IMR-90 (cell line): ENCODE measurements around the gene LMBR1L. TPM values are rescaled to one million over a fixed set of nuclear protein-coding genes. Genes with fewer than 3 reads are reported as not detected.

Experiments used
- ATAC-seq: fragments of 200-7000 bp; cut with Tn5 transposase; 2 replicates; pipeline ENCODE4 v1.9.1; 2020; ENCODE audit warnings: low read depth, mild to moderate bottlenecking, moderate library complexity
- BruUV-seq: library from RNA; stranded (reverse); fragments of 400-500 nt; replicated peaks from 2 replicates; lab custom pipeline; 2021; lab: Mats Ljungman, UMichigan
- CTCF ChIA-PET: fragments of 300-600 bp; formaldehyde crosslinking; extraction: SDS; loops from one replicate; lab custom pipeline; 2021; ENCODE audit warnings: antibody characterized with exemption; lab: Yijun Ruan, JAX
- POLR2A ChIA-PET: fragments of 300-600 bp; sonication (Branson Sonifier 250); formaldehyde crosslinking; loops from one replicate; lab custom pipeline; 2022; ENCODE audit warnings: antibody characterized with exemption; ENCODE audit not compliant: unreplicated experiment; lab: Charles Lee
- DNase-seq: peaks from one replicate; pipeline ENCODE4 v3.0.0; 2013
- H2AFZ ChIP-seq: replicated peaks from 2 replicates; pipeline ENCODE3; 2013; ENCODE audit warnings: low read length, mild to moderate bottlenecking; ENCODE audit not compliant: poor library complexity
- H2AK5ac ChIP-seq: 2 replicates; pipeline ENCODE4 v1.6.1; 2013; ENCODE audit warnings: low read depth, low read length, inconsistent platforms
- H2AK9ac ChIP-seq: replicated peaks from 2 replicates; pipeline ENCODE3; 2013; ENCODE audit warnings: mild to moderate bottlenecking, low read depth, low read length, moderate library complexity; ENCODE audit not compliant: poor library complexity
- H2BK120ac ChIP-seq: 2 replicates; pipeline ENCODE4 v1.6.1; 2013; ENCODE audit warnings: low read depth, low read length, inconsistent platforms
- H2BK15ac ChIP-seq: 3 replicates; pipeline ENCODE4 v1.6.1; 2013; ENCODE audit warnings: low read depth, low read length, inconsistent platforms
- H2BK20ac ChIP-seq: 2 replicates; pipeline ENCODE4 v1.6.1; 2013; ENCODE audit warnings: low read depth, mild to moderate bottlenecking, inconsistent platforms, low read length, moderate library complexity
- H2BK5ac ChIP-seq: 2 replicates; pipeline ENCODE4 v1.6.1; 2013; ENCODE audit warnings: mild to moderate bottlenecking, low read depth, low read length, inconsistent platforms; ENCODE audit not compliant: poor library complexity, severe bottlenecking
- H3K14ac ChIP-seq: replicated peaks from 2 replicates; pipeline ENCODE4 v1.6.1; 2013; ENCODE audit warnings: low read depth, low read length, inconsistent platforms
- H3K18ac ChIP-seq: 2 replicates; pipeline ENCODE4 v1.6.1; 2013; ENCODE audit warnings: low read depth, low read length, control low read depth
- H3K23ac ChIP-seq: 2 replicates; pipeline ENCODE4 v1.6.1; 2013; ENCODE audit warnings: low read depth, low read length, inconsistent platforms
- H3K27ac ChIP-seq: 2 replicates; pipeline ENCODE4 v1.5.1; 2013; ENCODE audit warnings: mild to moderate bottlenecking, control low read depth, low read length; ENCODE audit not compliant: insufficient read depth
- H3K27me3 ChIP-seq: 2 replicates; pipeline ENCODE4 v1.6.1; 2013; ENCODE audit warnings: low read length; ENCODE audit not compliant: control insufficient read depth, insufficient read depth
- H3K36me3 ChIP-seq: 2 replicates; pipeline ENCODE4 v1.6.1; 2013; ENCODE audit warnings: low read length, mixed read lengths; ENCODE audit not compliant: control insufficient read depth, insufficient read depth
- H3K4ac ChIP-seq: 2 replicates; pipeline ENCODE4 v1.6.1; 2013; ENCODE audit warnings: low read depth, low read length, inconsistent platforms
- H3K4me1 ChIP-seq: 2 replicates; pipeline ENCODE4 v1.6.1; 2013; ENCODE audit warnings: low read length, mixed read lengths; ENCODE audit not compliant: control insufficient read depth, insufficient read depth
- H3K4me2 ChIP-seq: 2 replicates; pipeline ENCODE4 v1.6.1; 2013; ENCODE audit warnings: low read depth, mild to moderate bottlenecking, control low read depth, low read length, moderate library complexity
- H3K4me3 ChIP-seq: 2 replicates; pipeline ENCODE4 v1.5.1; 2013; ENCODE audit warnings: low read depth, mild to moderate bottlenecking, control low read depth, low read length, moderate library complexity; ENCODE audit not compliant: insufficient read depth
- H3K56ac ChIP-seq: 2 replicates; pipeline ENCODE4 v1.6.1; 2013; ENCODE audit warnings: low read length, inconsistent platforms; ENCODE audit not compliant: insufficient read depth; ENCODE audit errors: extremely low read depth
- H3K79me1 ChIP-seq, 2 experiments: 2 replicates each; pipeline ENCODE4 v1.6.1; 2013; ENCODE audit warnings: low read length in 2 of 2, inconsistent platforms in 1 of 2, low read depth in 1 of 2
- H3K9ac ChIP-seq: 2 replicates; pipeline ENCODE4 v1.6.1; 2013; ENCODE audit warnings: low read depth, low read length, control low read depth
- H3K9me1 ChIP-seq: 2 replicates; pipeline ENCODE4 v1.6.1; 2013; ENCODE audit warnings: low read length, inconsistent platforms; ENCODE audit not compliant: insufficient read depth
- H3K9me3 ChIP-seq: 2 replicates; pipeline ENCODE4 v1.6.1; 2013; ENCODE audit warnings: low read length; ENCODE audit not compliant: control insufficient read depth, insufficient read depth
- H4K20me1 ChIP-seq: 2 replicates; pipeline ENCODE4 v1.6.1; 2013; ENCODE audit warnings: low read length, inconsistent platforms; ENCODE audit not compliant: insufficient read depth
- H4K5ac ChIP-seq: 2 replicates; pipeline ENCODE4 v1.6.1; 2013; ENCODE audit warnings: mild to moderate bottlenecking, low read depth, low read length, control low read depth
- H4K8ac ChIP-seq, 2 experiments: 2 replicates each; pipeline ENCODE4 v1.6.1; 2013; ENCODE audit warnings: low read depth in 2 of 2, low read length in 2 of 2, control low read depth in 1 of 2, inconsistent platforms in 1 of 2
- H4K91ac ChIP-seq: 2 replicates; pipeline ENCODE4 v1.6.1; 2013; ENCODE audit warnings: low read depth, low read length, inconsistent platforms; ENCODE audit not compliant: insufficient read depth
- CEBPB ChIP-seq: IDR thresholded peaks from 2 replicates; pipeline ENCODE4 v1.6.1; 2012; ENCODE audit warnings: low read depth, low read length, improper control_type of control experiment
- CHD1 ChIP-seq: IDR thresholded peaks from 2 replicates; pipeline ENCODE4 v1.6.1; 2012; ENCODE audit warnings: low read depth, low read length, improper control_type of control experiment
- FOS ChIP-seq: fragments of 150-350 bp; IDR thresholded peaks from 2 replicates; pipeline ENCODE4 v1.6.1; 2016; ENCODE audit warnings: low read depth, low read length
- MAFK ChIP-seq: IDR thresholded peaks from 2 replicates; pipeline ENCODE4 v1.6.1; 2012; ENCODE audit warnings: low read depth, low read length, improper control_type of control experiment
- MAZ ChIP-seq: IDR thresholded peaks from 2 replicates; pipeline ENCODE4 v1.6.1; 2012; ENCODE audit warnings: low read depth, mild to moderate bottlenecking, low read length, improper control_type of control experiment, moderate library complexity, borderline replicate concordance
- MXI1 ChIP-seq: IDR thresholded peaks from 2 replicates; pipeline ENCODE4 v1.6.1; 2012; ENCODE audit warnings: low read depth, mild to moderate bottlenecking, low read length, moderate library complexity, borderline replicate concordance
- NFE2L2 ChIP-seq: fragments of 150-350 bp; IDR thresholded peaks from 2 replicates; pipeline ENCODE4 v1.6.1; 2016; ENCODE audit warnings: low read depth, mild to moderate bottlenecking, low read length
- RAD21 ChIP-seq: IDR thresholded peaks from 2 replicates; pipeline ENCODE4 v1.6.1; 2012; ENCODE audit warnings: low read length, improper control_type of control experiment
- RCOR1 ChIP-seq: IDR thresholded peaks from 2 replicates; pipeline ENCODE4 v1.6.1; 2012; ENCODE audit warnings: mild to moderate bottlenecking, low read length, improper control_type of control experiment; ENCODE audit not compliant: insufficient replicate concordance
- RFX5 ChIP-seq: IDR thresholded peaks from 2 replicates; pipeline ENCODE4 v1.8.0; 2012; ENCODE audit warnings: low read depth, mild to moderate bottlenecking, low read length, moderate library complexity
- USF2 ChIP-seq: fragments of 150-350 bp; IDR thresholded peaks from 2 replicates; pipeline ENCODE4 v1.6.1; 2017; ENCODE audit warnings: mild to moderate bottlenecking, antibody characterized with exemption, low read length, low read depth
- WGBS, 2 experiments: methylation state at CpG; one replicate each; pipeline versions ENCODE4 v1.1.5 to v1.1.7; 2013; ENCODE audit warnings: missing lambda C conversion rate in 2 of 2; ENCODE audit not compliant: insufficient read length in 1 of 2; ENCODE audit errors: extremely low coverage in 2 of 2; 5-methylcytosine and 5-hydroxymethylcytosine counted together
- dilution Hi-C: fragments of 300-500 bp; cut with HindIII; formaldehyde crosslinking; loops from one replicate; pipeline ENCODE4 v1.14.3; 2018; ENCODE audit warnings: low sequenced_read_pairs; ENCODE audit not compliant: unreplicated experiment
- in situ Hi-C: fragments of 300-500 bp; cut with MboI; formaldehyde crosslinking; loops from 3 replicates; pipeline ENCODE4 v1.14.3; 2019; ENCODE audit warnings: low sequenced_read_pairs, inconsistent platforms, mixed read lengths
- intact Hi-C: fragments of 100-400 bp; cut with micrococcal nuclease; formaldehyde crosslinking; loops from 2 replicates; pipeline ENCODE4 v1.10.0; 2022
- polyA plus RNA-seq, 3 experiments: library from polyadenylated mRNA; depleted of rRNA; stranded (reverse); fragments of >200 nt; gene quantifications; 2 replicates each; pipeline ENCODE4 v1.2.3, GENCODE V29; 2012; ENCODE audit warnings: low replicate concordance in 1 of 3
- total RNA-seq: library from RNA; depleted of rRNA; stranded (reverse); fragments of >200 nt; gene quantifications from 2 replicates; pipeline ENCODE4 v1.2.3, GENCODE V29; 2012
- TF ChIP-seq, protein P1 (sequence below): fragments of 150-350 bp; IDR thresholded peaks from 2 replicates; pipeline ENCODE4 v1.6.1; 2016; ENCODE audit warnings: low read depth, mild to moderate bottlenecking, low read length, moderate library complexity, borderline replicate concordance

LMBR1L gene
- total and polyA plus RNA-seq, 2 of the 4 experiments (the other 2 are of a cell fraction): 33.0 to 44.6 TPM

- DNase-seq (peak; percentile 96), ATAC-seq (peak; percentile 74)
- Histone ChIP-seq H3K23ac (peak within 1 kb of the TSS; percentile 99), H3K4me3 (peak within 1 kb of the TSS; percentile 81), H3K18ac (peak within 1 kb of the TSS; percentile 89), H2AK9ac (peak within 1 kb of the TSS; percentile 98), H3K56ac (peak within 1 kb of the TSS; percentile 94), H2AK5ac (peak within 1 kb of the TSS; percentile 83), H3K4ac (peak within 1 kb of the TSS; percentile 97), H3K9ac (peak within 1 kb of the TSS; percentile 94), H3K14ac (peak within 1 kb of the TSS; percentile 99), H4K91ac (peak within 1 kb of the TSS; percentile 97), H4K5ac (peak within 1 kb of the TSS; percentile 89), H3K9me3 (no peaks in the 10 kb centered on the region), H2BK5ac (peak within 1 kb of the TSS; percentile 98), H2BK120ac (peak within 1 kb of the TSS; percentile 94), H4K8ac (peak within 1 kb of the TSS; percentile 82 to 99), H3K27ac (peak within 1 kb of the TSS; percentile 98), H3K27me3 (no peaks in the 10 kb centered on the region), H3K4me1 (peaks cover 7% of the 10 kb centered on the region), H3K9me1 (peaks cover 16% of the 10 kb centered on the region), H4K20me1 (peaks cover 40% of the 10 kb centered on the region), H3K36me3 (no peaks in the 10 kb centered on the region), H2BK15ac (peak within 1 kb of the TSS; percentile 89; the same call in 1 of the 3 replicates), H2AFZ (peak within 1 kb of the TSS; percentile 100), H3K79me1 (peaks cover 9 to 50% of the 10 kb centered on the region in 2 experiments; a peak in 3 of 4 replicates), H2BK20ac (peak within 1 kb of the TSS; percentile 50), H3K4me2 (peak within 1 kb of the TSS; percentile 97)
- POLR2A ChIA-PET: no interaction called here
- dilution Hi-C loops: no loop called here
- BruUV-seq: TSS peak; percentile 85
- CTCF ChIA-PET: no interaction called here
- intact Hi-C loops: no loop called here
- in situ Hi-C loops: loop anchor here (5.0 kb wide), 1 partner anchor 177 kb away; no protein-coding TSS in a partner anchor
- 1% methylated on average over 29 of the region's 74 CpGs; no CpG with 5 or more reads in 1 of the 2 experiments for WGBS, 2 experiments
- TF ChIP-seq CEBPB (no peak), FOS (peak; percentile 14; the same call in 1 of the 2 replicates), USF2 (peak; percentile 73), RFX5 (no peak), MXI1 (peak; percentile 94), NFE2L2 (peak; percentile 89; the same call in 1 of the 2 replicates), CHD1 (peak; percentile 50; the same call in 1 of the 2 replicates), MAZ (peak; percentile 94; the same call in 1 of the 2 replicates), RCOR1 (no peak), RAD21 (no peak), MAFK (peak; percentile 57; the same call in 1 of the 2 replicates)
- TF ChIP-seq, protein P1, sequence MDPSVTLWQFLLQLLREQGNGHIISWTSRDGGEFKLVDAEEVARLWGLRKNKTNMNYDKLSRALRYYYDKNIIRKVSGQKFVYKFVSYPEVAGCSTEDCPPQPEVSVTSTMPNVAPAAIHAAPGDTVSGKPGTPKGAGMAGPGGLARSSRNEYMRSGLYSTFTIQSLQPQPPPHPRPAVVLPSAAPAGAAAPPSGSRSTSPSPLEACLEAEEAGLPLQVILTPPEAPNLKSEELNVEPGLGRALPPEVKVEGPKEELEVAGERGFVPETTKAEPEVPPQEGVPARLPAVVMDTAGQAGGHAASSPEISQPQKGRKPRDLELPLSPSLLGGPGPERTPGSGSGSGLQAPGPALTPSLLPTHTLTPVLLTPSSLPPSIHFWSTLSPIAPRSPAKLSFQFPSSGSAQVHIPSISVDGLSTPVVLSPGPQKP: no peak
Measured at GRCh38 chr12:49060237-49061156, 50.1 kb downstream of the LMBR1L start, which contains the start of gene KMT2D. Gene KMT2D, minus strand, starts transcription at chr12:49060794. Its CDS starts 5,470 bp downstream, at chr12:49055324.
